ENCODE results near the gene DNAJB8.

Gene DNAJB8

GRCh38 chr3:128483657-128484403 is 17.1 kb upstream of the DNAJB8 start:
- H3K27ac Mint-ChIP-seq, result no peak overlapping the region
- DNase-seq (ENCODE audit: low spot score), result no peak
- peaks cover 13% of the 10 kb centered on the region for H3K4me1 Mint-ChIP-seq (ENCODE audit: low read depth)
- no peaks in the 10 kb centered on the region for H3K9me3 Mint-ChIP-seq
- H3K27me3 Mint-ChIP-seq (ENCODE audit: low read depth), result peaks cover 63% of the 10 kb centered on the region
- H3K4me3 Mint-ChIP-seq, result no peak overlapping the region
- no peaks in the 10 kb centered on the region for H3K36me3 Mint-ChIP-seq (ENCODE audit: low read depth)

- Mint-ChIP-seq H3K4me3 (no peak overlapping the region), H3K27ac (no peak overlapping the region), H3K4me1 (ENCODE audit: low read depth) (peaks cover 10% of the 10 kb centered on the region), H3K27me3 (ENCODE audit: low read depth) (peaks cover 61% of the 10 kb centered on the region), H3K9me3 (no peaks in the 10 kb centered on the region), H3K36me3 (ENCODE audit: low read depth) (no peaks in the 10 kb centered on the region)
- no peak for DNase-seq (ENCODE audit: low spot score)
These were observed 16.3 kb upstream of the DNAJB8 start for GRCh38 chr3:128482666-128483656.

- Mint-ChIP-seq H3K4me1 (ENCODE audit: low read depth) (peaks cover 7% of the 10 kb centered on the region), H3K27me3 (ENCODE audit: low read depth) (peaks cover 58% of the 10 kb centered on the region), H3K36me3 (ENCODE audit: low read depth) (no peaks in the 10 kb centered on the region), H3K4me3 (no peak overlapping the region), H3K9me3 (no peaks in the 10 kb centered on the region), H3K27ac (no peak overlapping the region)
- DNase-seq (ENCODE audit: low spot score), result no peak
These were observed 15.5 kb upstream of the DNAJB8 start for GRCh38 chr3:128482175-128482574.

GRCh38 chr3:128481438-128481942 is 14.8 kb upstream of the DNAJB8 start:
- no peak for DNase-seq (ENCODE audit: low spot score)
- H3K9me3 Mint-ChIP-seq, result no peaks in the 10 kb centered on the region
- H3K36me3 Mint-ChIP-seq (ENCODE audit: low read depth), result no peaks in the 10 kb centered on the region
- H3K27ac Mint-ChIP-seq, result no peak overlapping the region
- H3K4me3 Mint-ChIP-seq, result no peak overlapping the region
- H3K4me1 Mint-ChIP-seq (ENCODE audit: low read depth), result peaks cover 5% of the 10 kb centered on the region
- peaks cover 56% of the 10 kb centered on the region for H3K27me3 Mint-ChIP-seq (ENCODE audit: low read depth)

GRCh38 chr3:128480717-128481437 is 14.2 kb upstream of the DNAJB8 start:
- no peak for DNase-seq (ENCODE audit: low spot score)
- H3K27me3 Mint-ChIP-seq (ENCODE audit: low read depth), result peaks cover 51% of the 10 kb centered on the region

GRCh38 chr3:128480278-128480677 is 13.6 kb upstream of the DNAJB8 start:
- no peak overlapping the region for H3K4me3 Mint-ChIP-seq
- DNase-seq (ENCODE audit: low spot score), result no peak
- H3K27me3 Mint-ChIP-seq (ENCODE audit: low read depth), result peaks cover 45% of the 10 kb centered on the region
- H3K9me3 Mint-ChIP-seq, result no peaks in the 10 kb centered on the region
- H3K36me3 Mint-ChIP-seq (ENCODE audit: low read depth), result no peaks in the 10 kb centered on the region
- no peak overlapping the region for H3K27ac Mint-ChIP-seq
- H3K4me1 Mint-ChIP-seq (ENCODE audit: low read depth), result peaks cover 5% of the 10 kb centered on the region

More at GRCh38 chr3:128480717-128481437, 14.2 kb upstream of the DNAJB8 start:
- Mint-ChIP-seq H3K4me1 (ENCODE audit: low read depth) (peaks cover 5% of the 10 kb centered on the region), H3K4me3 (no peak overlapping the region), H3K27ac (no peak overlapping the region), H3K36me3 (ENCODE audit: low read depth) (no peaks in the 10 kb centered on the region), H3K9me3 (no peaks in the 10 kb centered on the region)

DNA sequence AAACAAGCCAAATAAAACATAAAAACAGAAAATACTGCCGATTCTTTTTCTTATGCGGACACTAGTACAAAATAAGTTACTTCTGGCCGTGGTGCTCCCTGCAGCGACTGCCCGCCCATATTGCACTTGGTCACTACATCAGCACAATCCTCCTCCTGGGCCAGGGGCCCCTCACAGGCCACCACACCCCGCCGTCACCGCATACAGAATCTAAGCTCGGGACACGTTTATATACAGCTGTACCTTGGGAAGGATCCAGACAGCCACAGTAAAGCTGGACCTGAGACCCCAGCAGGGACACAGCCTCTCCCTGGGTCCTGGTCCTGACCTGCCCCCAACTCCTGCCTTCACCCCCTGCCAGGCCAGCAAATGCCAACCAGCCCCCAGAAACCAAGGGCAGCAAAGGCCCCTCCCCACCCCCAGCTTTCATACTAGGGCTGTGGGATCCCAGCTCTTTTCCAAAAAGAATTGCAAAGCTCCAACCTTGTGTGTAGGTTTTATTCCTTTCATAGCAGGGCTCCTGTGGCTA is 12.9 kb upstream of the DNAJB8 start:
- no peak overlapping the region for H3K27ac Mint-ChIP-seq
- H3K9me3 Mint-ChIP-seq, result no peaks in the 10 kb centered on the region
- no peak overlapping the region for H3K4me3 Mint-ChIP-seq
- no peaks in the 10 kb centered on the region for H3K36me3 Mint-ChIP-seq (ENCODE audit: low read depth)
- peaks cover 5% of the 10 kb centered on the region for H3K4me1 Mint-ChIP-seq (ENCODE audit: low read depth)
- DNase-seq (ENCODE audit: low spot score), result no peak
- peaks cover 38% of the 10 kb centered on the region for H3K27me3 Mint-ChIP-seq (ENCODE audit: low read depth)

GRCh38 chr3:128478576-128479506 is 12.2 kb upstream of the DNAJB8 start:
- no peak overlapping the region for H3K4me3 Mint-ChIP-seq

GRCh38 chr3:128476659-128477058 is 10.0 kb upstream of the DNAJB8 start:
- no peaks in the 10 kb centered on the region for H3K9me3 Mint-ChIP-seq
- no peaks in the 10 kb centered on the region for H3K4me1 Mint-ChIP-seq (ENCODE audit: low read depth)
- no peak overlapping the region for H3K27ac Mint-ChIP-seq
- no peaks in the 10 kb centered on the region for H3K36me3 Mint-ChIP-seq (ENCODE audit: low read depth)
- no peak overlapping the region for H3K4me3 Mint-ChIP-seq
- H3K27me3 Mint-ChIP-seq (ENCODE audit: low read depth), result peaks cover 13% of the 10 kb centered on the region
- no peak for DNase-seq (ENCODE audit: low spot score)

More at GRCh38 chr3:128478576-128479506, 12.2 kb upstream of the DNAJB8 start:
- H3K9me3 Mint-ChIP-seq, result no peaks in the 10 kb centered on the region
- no peak for DNase-seq (ENCODE audit: low spot score)
- peaks cover 33% of the 10 kb centered on the region for H3K27me3 Mint-ChIP-seq (ENCODE audit: low read depth)
- H3K27ac Mint-ChIP-seq, result no peak overlapping the region
- no peaks in the 10 kb centered on the region for H3K36me3 Mint-ChIP-seq (ENCODE audit: low read depth)
- H3K4me1 Mint-ChIP-seq (ENCODE audit: low read depth), result peaks cover 5% of the 10 kb centered on the region

DNA sequence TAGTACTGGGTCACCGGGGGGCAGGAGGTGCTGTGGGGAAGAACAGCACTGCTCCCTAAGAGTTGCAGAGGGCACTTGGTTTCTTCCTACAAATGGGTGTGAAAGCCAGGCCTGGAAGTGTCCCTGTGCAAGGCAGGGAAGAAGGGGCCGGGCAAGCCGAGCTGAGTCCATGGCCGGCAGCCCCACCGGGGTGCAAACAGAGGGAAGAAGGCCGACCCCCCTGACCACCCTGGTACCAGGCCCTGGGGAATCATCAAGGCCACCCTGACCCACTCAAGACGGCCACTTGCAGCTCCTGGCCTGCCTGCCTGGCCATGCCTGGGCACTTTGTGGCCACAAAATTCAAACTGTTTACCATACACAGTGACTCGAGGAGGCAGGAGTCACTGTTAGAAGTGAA is 8.7 kb upstream of the DNAJB8 start:
- Mint-ChIP-seq H3K4me3 (no peak overlapping the region), H3K27me3 (ENCODE audit: low read depth) (peaks cover 13% of the 10 kb centered on the region), H3K9me3 (no peaks in the 10 kb centered on the region), H3K36me3 (ENCODE audit: low read depth) (no peaks in the 10 kb centered on the region), H3K4me1 (ENCODE audit: low read depth) (no peaks in the 10 kb centered on the region), H3K27ac (no peak overlapping the region)
- DNase-seq (ENCODE audit: low spot score), result no peak

DNA sequence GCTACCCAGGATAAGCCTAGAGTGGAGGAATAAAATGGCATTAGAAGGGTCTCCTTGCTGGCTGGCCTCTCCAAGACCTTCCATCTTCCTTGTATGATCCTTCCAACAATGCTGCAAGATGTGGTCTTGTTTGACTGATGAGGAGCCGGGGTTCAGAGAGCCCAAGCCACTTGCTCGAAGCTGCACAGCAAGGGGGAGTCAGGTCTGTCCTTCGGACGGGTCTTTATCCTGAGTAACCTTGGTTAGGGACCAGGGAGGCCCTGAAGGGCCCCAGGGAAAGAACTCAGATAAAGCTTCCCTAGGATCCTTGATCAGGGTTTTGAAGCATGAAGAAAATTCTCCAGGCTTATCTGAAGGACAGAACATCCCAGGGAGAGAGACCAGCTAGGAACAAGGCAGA is 7.0 kb upstream of the DNAJB8 start:
- H3K27me3 Mint-ChIP-seq (ENCODE audit: low read depth), result peaks cover 10% of the 10 kb centered on the region
- no peaks in the 10 kb centered on the region for H3K4me1 Mint-ChIP-seq (ENCODE audit: low read depth)
- DNase-seq (ENCODE audit: low spot score), result no peak
- H3K27ac Mint-ChIP-seq, result no peak overlapping the region
- H3K9me3 Mint-ChIP-seq, result no peaks in the 10 kb centered on the region
- H3K36me3 Mint-ChIP-seq (ENCODE audit: low read depth), result no peaks in the 10 kb centered on the region
- H3K4me3 Mint-ChIP-seq, result no peak overlapping the region

DNA sequence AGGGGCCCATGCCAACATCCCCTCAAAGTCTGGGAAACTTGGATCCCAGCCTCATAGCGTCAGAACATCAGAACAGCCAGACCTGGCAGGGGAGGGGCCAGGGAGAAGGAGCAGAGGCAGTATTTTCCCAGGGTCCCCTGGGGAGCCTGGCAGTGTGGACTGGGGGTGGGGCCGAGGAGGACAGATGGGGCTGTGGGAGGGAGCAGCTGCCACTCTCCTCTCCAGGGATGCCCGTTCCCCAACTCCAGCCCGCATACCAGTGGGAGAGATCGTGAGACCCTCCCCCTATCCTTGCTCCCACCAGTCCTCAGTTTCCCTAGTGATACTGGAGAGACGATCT is 6.5 kb upstream of the DNAJB8 start:
- no peaks in the 10 kb centered on the region for H3K36me3 Mint-ChIP-seq (ENCODE audit: low read depth)
- H3K9me3 Mint-ChIP-seq, result no peaks in the 10 kb centered on the region
- H3K27ac Mint-ChIP-seq, result no peak overlapping the region
- DNase-seq (ENCODE audit: low spot score), result no peak
- H3K4me3 Mint-ChIP-seq, result no peak overlapping the region
- peaks cover 7% of the 10 kb centered on the region for H3K27me3 Mint-ChIP-seq (ENCODE audit: low read depth)
- H3K4me1 Mint-ChIP-seq (ENCODE audit: low read depth), result no peaks in the 10 kb centered on the region

All from T-helper 2 cell treated with Interferon-gamma antibody and Interleukin-4, amounts not matched to agents 5 μg/mL and 100 μg/mL, for 36 hours (primary cell).